ENCODE results near the gene TSPAN5. TPM values are rescaled to one million over a fixed set of nuclear protein-coding genes. Genes with fewer than 3 reads are reported as not detected.
"Not testable (repeated sequence)": the region's sequence is repeated elsewhere in the genome, so short reads cannot be mapped to it uniquely, and the experiment has no call there.

Gene TSPAN5
- total RNA-seq, 1 donor from 2014 or later, result 61.4 TPM

GRCh38 chr4:98480535-98480934 lies 177.9 kb downstream of the TSPAN5 start:
- Histone ChIP-seq H3K27me3 (ENCODE audit: insufficient read depth, low read length) (no peaks in the 10 kb centered on the region), H3K4me2 (ENCODE audit: low read length) (no peak overlapping the region), H3K79me2 (ENCODE audit: insufficient read depth, low read length) (peaks cover 57% of the 10 kb centered on the region), H3K9me3 (ENCODE audit: insufficient read depth, low read depth, low read length) (no peaks in the 10 kb centered on the region), H3K4me3 (ENCODE audit: insufficient read depth, low read depth, low read length) (no peak overlapping the region), H2AFZ (ENCODE audit: low read depth, low read length) (no peak overlapping the region), H3K4me1 (ENCODE audit: insufficient read depth, low read length) (peaks cover 36% of the 10 kb centered on the region), H3K36me3 (ENCODE audit: insufficient read depth, low read length) (peaks cover 17% of the 10 kb centered on the region), H4K20me1 (ENCODE audit: insufficient read depth, low read length) (no peaks in the 10 kb centered on the region), H3K27ac (ENCODE audit: low read depth, low read length) (no peak overlapping the region), H3K9ac (ENCODE audit: low read length) (no peak overlapping the region)
- no peaks in the 10 kb centered on the region for H3K27me3 Mint-ChIP-seq (ENCODE audit: low read depth, unreplicated experiment)
- peaks cover 41% of the 10 kb centered on the region for H3K4me1 Mint-ChIP-seq (ENCODE audit: low read depth, unreplicated experiment)
- no peak overlapping the region for H3K27ac Mint-ChIP-seq (ENCODE audit: unreplicated experiment)
- peaks cover 5% of the 10 kb centered on the region for H3K9me3 Mint-ChIP-seq (ENCODE audit: unreplicated experiment)
- no peak overlapping the region for H3K4me3 Mint-ChIP-seq (ENCODE audit: unreplicated experiment)
- FAIRE-seq (no peak), DNase-seq (ENCODE audit: low read depth) (no peak)
- TF ChIP-seq CTCF (IDR thresholded peaks at IDR 0.05; ENCODE audit: insufficient read depth, low read depth, low read length) (no peak), EZH2 (IDR thresholded peaks at IDR 0.05; ENCODE audit: insufficient read depth, low read length) (no peak)
- H3K36me3 Mint-ChIP-seq (ENCODE audit: low read depth, unreplicated experiment), result peaks cover 21% of the 10 kb centered on the region

GRCh38 chr4:98479590-98479989 lies 178.8 kb downstream of the TSPAN5 start:
- Histone ChIP-seq H3K4me1 (ENCODE audit: insufficient read depth, low read length) (peaks cover 36% of the 10 kb centered on the region), H3K36me3 (ENCODE audit: insufficient read depth, low read length) (peaks cover 25% of the 10 kb centered on the region), H3K79me2 (ENCODE audit: insufficient read depth, low read length) (peaks cover 51% of the 10 kb centered on the region)
- FAIRE-seq, result peak; percentile 26
- not testable (repeated sequence) for H4K20me1 ChIP-seq (ENCODE audit: insufficient read depth, low read length); H3K4me3 Mint-ChIP-seq (ENCODE audit: unreplicated experiment); H3K9ac ChIP-seq (ENCODE audit: low read length); H3K27ac Mint-ChIP-seq (ENCODE audit: unreplicated experiment); H3K4me2 ChIP-seq (ENCODE audit: low read length); H3K9me3 Mint-ChIP-seq (ENCODE audit: unreplicated experiment); H3K9me3 ChIP-seq (ENCODE audit: insufficient read depth, low read depth, low read length); H2AFZ ChIP-seq (ENCODE audit: low read depth, low read length); H3K27me3 ChIP-seq (ENCODE audit: insufficient read depth, low read length); DNase-seq (ENCODE audit: low read depth); H3K27ac ChIP-seq (ENCODE audit: low read depth, low read length); H3K27me3 Mint-ChIP-seq (ENCODE audit: low read depth, unreplicated experiment); H3K4me3 ChIP-seq (ENCODE audit: insufficient read depth, low read depth, low read length)
- peaks cover 36% of the 10 kb centered on the region for H3K4me1 Mint-ChIP-seq (ENCODE audit: low read depth, unreplicated experiment)
- peaks cover 20% of the 10 kb centered on the region for H3K36me3 Mint-ChIP-seq (ENCODE audit: low read depth, unreplicated experiment)

GRCh38 chr4:98476891-98477290 lies 181.5 kb downstream of the TSPAN5 start:
- Histone ChIP-seq H3K79me2 (ENCODE audit: insufficient read depth, low read length) (peaks cover 42% of the 10 kb centered on the region), H3K27me3 (ENCODE audit: insufficient read depth, low read length) (no peaks in the 10 kb centered on the region), H3K36me3 (ENCODE audit: insufficient read depth, low read length) (peaks cover 29% of the 10 kb centered on the region), H3K27ac (ENCODE audit: low read depth, low read length) (no peak overlapping the region), H3K4me1 (ENCODE audit: insufficient read depth, low read length) (peaks cover 10% of the 10 kb centered on the region), H3K4me2 (ENCODE audit: low read length) (no peak overlapping the region), H4K20me1 (ENCODE audit: insufficient read depth, low read length) (no peaks in the 10 kb centered on the region), H3K9me3 (ENCODE audit: insufficient read depth, low read depth, low read length) (no peaks in the 10 kb centered on the region), H3K9ac (ENCODE audit: low read length) (no peak overlapping the region), H2AFZ (ENCODE audit: low read depth, low read length) (no peak overlapping the region), H3K4me3 (ENCODE audit: insufficient read depth, low read depth, low read length) (no peak overlapping the region)
- Mint-ChIP-seq H3K9me3 (ENCODE audit: unreplicated experiment) (peaks cover 2% of the 10 kb centered on the region), H3K27ac (ENCODE audit: unreplicated experiment) (no peak overlapping the region), H3K27me3 (ENCODE audit: low read depth, unreplicated experiment) (no peaks in the 10 kb centered on the region), H3K4me1 (ENCODE audit: low read depth, unreplicated experiment) (peaks cover 27% of the 10 kb centered on the region), H3K4me3 (ENCODE audit: unreplicated experiment) (no peak overlapping the region), H3K36me3 (ENCODE audit: low read depth, unreplicated experiment) (peaks cover 26% of the 10 kb centered on the region)
- FAIRE-seq (no peak), DNase-seq (ENCODE audit: low read depth) (no peak)
- TF ChIP-seq CTCF (IDR thresholded peaks at IDR 0.05; ENCODE audit: insufficient read depth, low read depth, low read length) (no peak), EZH2 (IDR thresholded peaks at IDR 0.05; ENCODE audit: insufficient read depth, low read length) (no peak)
